H9 (cell line): ENCODE measurements around the gene RALGDS. TPM values are rescaled to one million over a fixed set of nuclear protein-coding genes. Genes with fewer than 3 reads are reported as not detected.
A peak's percentile ranks its signal among the peaks of the same experiment; 100 is the strongest.

Experiments used
- DNase-seq: peaks from one replicate; pipeline ENCODE4 v3.0.0-alpha.2; 2017
- H2AFZ ChIP-seq: one replicate; pipeline ENCODE4 v1.6.1; 2013; ENCODE audit warnings: mild to moderate bottlenecking, low read length, control low read depth, moderate library complexity
- H2AK5ac ChIP-seq: 2 replicates; pipeline ENCODE4 v1.6.1; 2013; ENCODE audit warnings: low read length, control low read depth, mixed read lengths; ENCODE audit not compliant: insufficient read length
- H2BK120ac ChIP-seq: one replicate; pipeline ENCODE4 v1.6.1; 2013; ENCODE audit warnings: low read depth, mild to moderate bottlenecking, low read length, control low read depth, inconsistent platforms; ENCODE audit not compliant: poor library complexity, severe bottlenecking
- H2BK12ac ChIP-seq: 2 replicates; pipeline ENCODE4 v1.6.1; 2013; ENCODE audit warnings: low read length, control low read depth, mixed read lengths, low read depth; ENCODE audit not compliant: insufficient read length
- H2BK15ac ChIP-seq: 2 replicates; pipeline ENCODE4 v1.6.1; 2013; ENCODE audit warnings: low read depth, low read length, control low read depth
- H2BK20ac ChIP-seq: one replicate; pipeline ENCODE4 v1.6.1; 2013; ENCODE audit warnings: low read depth, mild to moderate bottlenecking, low read length, control low read depth, inconsistent platforms; ENCODE audit not compliant: poor library complexity, severe bottlenecking
- H2BK5ac ChIP-seq: 2 replicates; pipeline ENCODE4 v1.6.1; 2013; ENCODE audit warnings: low read length, control low read depth, mixed read lengths; ENCODE audit not compliant: insufficient read length
- H3K14ac ChIP-seq: 2 replicates; pipeline ENCODE4 v1.6.1; 2013; ENCODE audit warnings: low read length, control low read depth; ENCODE audit not compliant: insufficient read depth
- H3K18ac ChIP-seq: 2 replicates; pipeline ENCODE4 v1.6.1; 2013; ENCODE audit warnings: low read depth, mild to moderate bottlenecking, mixed read lengths, low read length, control low read depth; ENCODE audit not compliant: insufficient read length
- H3K23ac ChIP-seq: 2 replicates; pipeline ENCODE4 v1.6.1; 2013; ENCODE audit warnings: low read length, control low read depth, mixed read lengths, low read depth; ENCODE audit not compliant: insufficient read length
- H3K23me2 ChIP-seq: 2 replicates; pipeline ENCODE4 v1.6.1; 2013; ENCODE audit warnings: low read depth, mild to moderate bottlenecking, mixed read lengths, low read length, control low read depth; ENCODE audit not compliant: insufficient read length, poor library complexity, severe bottlenecking
- H3K27ac ChIP-seq: 2 replicates; pipeline ENCODE4 v1.5.1; 2013; ENCODE audit warnings: low read length, control low read depth, mixed read lengths, low read depth; ENCODE audit not compliant: insufficient read length
- H3K27me3 ChIP-seq: 2 replicates; pipeline ENCODE4 v1.6.1; 2013; ENCODE audit warnings: low read length, control low read depth, inconsistent platforms; ENCODE audit not compliant: insufficient read depth
- H3K4ac ChIP-seq: 2 replicates; pipeline ENCODE4 v1.6.1; 2013; ENCODE audit warnings: low read depth, mild to moderate bottlenecking, control low read depth, inconsistent platforms, low read length, moderate library complexity
- H3K4me1 ChIP-seq: 2 replicates; pipeline ENCODE4 v1.6.1; 2013; ENCODE audit warnings: low read length, control low read depth, inconsistent platforms; ENCODE audit not compliant: insufficient read depth
- H3K4me2 ChIP-seq: 2 replicates; pipeline ENCODE4 v1.6.1; 2013; ENCODE audit warnings: low read length, control low read depth, mixed read lengths; ENCODE audit not compliant: insufficient read length, insufficient read depth
- H3K56ac ChIP-seq: 2 replicates; pipeline ENCODE4 v1.6.1; 2013; ENCODE audit warnings: low read depth, mild to moderate bottlenecking, mixed read lengths, low read length, control low read depth; ENCODE audit not compliant: insufficient read length
- H3K79me1 ChIP-seq: 2 replicates; pipeline ENCODE4 v1.6.1; 2013; ENCODE audit warnings: low read depth, mild to moderate bottlenecking, moderate library complexity, low read length, control low read depth, inconsistent platforms; ENCODE audit not compliant: insufficient read depth, poor library complexity, severe bottlenecking
- H3K79me2 ChIP-seq: 2 replicates; pipeline ENCODE4 v1.6.1; 2013; ENCODE audit warnings: low read length, control low read depth, inconsistent platforms; ENCODE audit not compliant: insufficient read depth
- H3K9ac ChIP-seq: 2 replicates; pipeline ENCODE4 v1.6.1; 2013; ENCODE audit warnings: low read length, control low read depth, mixed read lengths; ENCODE audit not compliant: insufficient read length; ENCODE audit errors: extremely low read depth
- H3K9me3 ChIP-seq: one replicate; pipeline ENCODE4 v1.6.1; 2013; ENCODE audit warnings: low read depth, low read length, inconsistent platforms; ENCODE audit not compliant: control insufficient read depth
- H3T11ph ChIP-seq: one replicate; pipeline ENCODE4 v1.6.1; 2013; ENCODE audit warnings: mild to moderate bottlenecking, low read length, control low read depth, inconsistent platforms
- H4K20me1 ChIP-seq: one replicate; pipeline ENCODE4 v1.6.1; 2013; ENCODE audit not compliant: control insufficient read depth, insufficient read length, insufficient read depth
- H4K5ac ChIP-seq: 2 replicates; pipeline ENCODE4 v1.6.1; 2013; ENCODE audit warnings: low read depth, mild to moderate bottlenecking, mixed read lengths, low read length, control low read depth; ENCODE audit not compliant: insufficient read length
- H4K8ac ChIP-seq: replicated peaks from 2 replicates; pipeline ENCODE4 v1.6.1; 2013; ENCODE audit warnings: low read length, control low read depth, mixed read lengths, low read depth; ENCODE audit not compliant: insufficient read length
- H4K91ac ChIP-seq: 2 replicates; pipeline ENCODE4 v1.6.1; 2013; ENCODE audit warnings: low read depth, mild to moderate bottlenecking, moderate library complexity, mixed read lengths, low read length, control low read depth; ENCODE audit not compliant: insufficient read length
- H3K27ac Mint-ChIP-seq, 3 experiments: 2 replicates in 2 of 3; 3 replicates in 1 of 3; pipeline ENCODE4 v1.8.0; 2020 to 2021; ENCODE audit warnings: mixed read lengths in 3 of 3, mild to moderate bottlenecking in 1 of 3, moderate library complexity in 1 of 3
- H3K27me3 Mint-ChIP-seq: 2 replicates; pipeline ENCODE4 v1.8.0; 2021; ENCODE audit warnings: low read depth, mild to moderate bottlenecking, moderate library complexity, mixed read lengths
- H3K36me3 Mint-ChIP-seq, 3 experiments: 2 replicates in 2 of 3; 3 replicates in 1 of 3; pipeline ENCODE4 v1.8.0; 2020 to 2021; ENCODE audit warnings: low read depth in 3 of 3, mixed read lengths in 3 of 3; ENCODE audit not compliant: insufficient read depth in 1 of 3
- H3K4me1 Mint-ChIP-seq, 2 experiments: 2 replicates each; pipeline ENCODE4 v1.8.0; 2020; ENCODE audit warnings: mixed read lengths in 2 of 2
- H3K4me3 Mint-ChIP-seq, 2 experiments: 2 replicates in 1 of 2; 3 replicates in 1 of 2; pipeline ENCODE4 v1.8.0; 2020 to 2021; ENCODE audit warnings: mild to moderate bottlenecking in 2 of 2, mixed read lengths in 2 of 2, moderate library complexity in 1 of 2
- H3K9me3 Mint-ChIP-seq, 2 experiments: 2 replicates in 1 of 2; 3 replicates in 1 of 2; pipeline ENCODE4 v1.8.0; 2020; ENCODE audit warnings: mild to moderate bottlenecking in 2 of 2, mixed read lengths in 2 of 2, moderate library complexity in 1 of 2
- WGBS: extraction: QIAGEN DNeasy Blood & Tissue Kit; methylation state at CpG from one replicate; pipeline ENCODE4 v1.1.7; 2013; ENCODE audit warnings: missing lambda C conversion rate, low lambda C conversion rate, mixed read lengths; ENCODE audit not compliant: insufficient read length; ENCODE audit errors: extremely low coverage; 5-methylcytosine and 5-hydroxymethylcytosine counted together
- total RNA-seq: library from RNA; stranded (reverse); gene quantifications from 2 replicates; pipeline ENCODE4 v1.2.1, GENCODE V29; 2021
- TF ChIP-seq, protein P1 (sequence below): fragments of 200-600 bp; sonication (generic); conservative IDR thresholded peaks from 3 replicates; pipeline ENCODE4 v1.8.0; 2021; ENCODE audit warnings: antibody characterized with exemption, mild to moderate bottlenecking

RALGDS gene
- total RNA-seq, 1 experiment from 2014 or later, result 21.3 TPM

GRCh38 chr9:133119846-133120500 is 1.1 kb downstream of the RALGDS start:
- no peak overlapping the region for H2BK20ac ChIP-seq
- no peak overlapping the region for H3K9ac ChIP-seq
- Mint-ChIP-seq H3K27ac (no peak overlapping the region), H3K4me3 (peak overlapping the region; percentile 64 to 83), H3K4me1 (peaks cover 9 to 29% of the 10 kb centered on the region in 2 experiments), H3K27me3 (peaks cover 52% of the 10 kb centered on the region), H3K36me3 (no peaks in the 10 kb centered on the region; a peak in 1 of 7 replicates), H3K9me3 (no peaks in the 10 kb centered on the region)
- H3K4me1 ChIP-seq, result peaks cover 3% of the 10 kb centered on the region; the same call in 1 of the 2 replicates
- H3K23me2 ChIP-seq, result peaks cover 9% of the 10 kb centered on the region
- no peaks in the 10 kb centered on the region for H3K79me2 ChIP-seq
- no peak overlapping the region for H4K5ac ChIP-seq
- H3K14ac ChIP-seq, result no peak overlapping the region
- no peak overlapping the region for H2BK15ac ChIP-seq
- no peak overlapping the region for H2BK5ac ChIP-seq
- H3K4me2 ChIP-seq, result peak overlapping the region; percentile 58
- H2AFZ ChIP-seq, result no peak overlapping the region
- no peak overlapping the region for H2BK120ac ChIP-seq
- no peak overlapping the region for H3K56ac ChIP-seq
- H4K91ac ChIP-seq, result no peak overlapping the region
- no peaks in the 10 kb centered on the region for H3K9me3 ChIP-seq
- no peak overlapping the region for H3T11ph ChIP-seq
- H4K20me1 ChIP-seq, result peaks cover 8% of the 10 kb centered on the region
- H3K4ac ChIP-seq, result no peak overlapping the region
- WGBS, result no CpG with 5 or more reads among the region's 21 CpGs
- TF ChIP-seq, protein P1, sequence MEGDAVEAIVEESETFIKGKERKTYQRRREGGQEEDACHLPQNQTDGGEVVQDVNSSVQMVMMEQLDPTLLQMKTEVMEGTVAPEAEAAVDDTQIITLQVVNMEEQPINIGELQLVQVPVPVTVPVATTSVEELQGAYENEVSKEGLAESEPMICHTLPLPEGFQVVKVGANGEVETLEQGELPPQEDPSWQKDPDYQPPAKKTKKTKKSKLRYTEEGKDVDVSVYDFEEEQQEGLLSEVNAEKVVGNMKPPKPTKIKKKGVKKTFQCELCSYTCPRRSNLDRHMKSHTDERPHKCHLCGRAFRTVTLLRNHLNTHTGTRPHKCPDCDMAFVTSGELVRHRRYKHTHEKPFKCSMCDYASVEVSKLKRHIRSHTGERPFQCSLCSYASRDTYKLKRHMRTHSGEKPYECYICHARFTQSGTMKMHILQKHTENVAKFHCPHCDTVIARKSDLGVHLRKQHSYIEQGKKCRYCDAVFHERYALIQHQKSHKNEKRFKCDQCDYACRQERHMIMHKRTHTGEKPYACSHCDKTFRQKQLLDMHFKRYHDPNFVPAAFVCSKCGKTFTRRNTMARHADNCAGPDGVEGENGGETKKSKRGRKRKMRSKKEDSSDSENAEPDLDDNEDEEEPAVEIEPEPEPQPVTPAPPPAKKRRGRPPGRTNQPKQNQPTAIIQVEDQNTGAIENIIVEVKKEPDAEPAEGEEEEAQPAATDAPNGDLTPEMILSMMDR, result no peak
- peaks cover 8% of the 10 kb centered on the region; the same call in 1 of the 2 replicates for H3K27me3 ChIP-seq
- no peaks in the 10 kb centered on the region for H3K79me1 ChIP-seq
- no peak overlapping the region for H3K27ac ChIP-seq
- no peak overlapping the region for H4K8ac ChIP-seq
- H3K23ac ChIP-seq, result no peak overlapping the region
- no peak for DNase-seq
- no peak overlapping the region for H3K18ac ChIP-seq
- no peak overlapping the region for H2AK5ac ChIP-seq
- no peak overlapping the region for H2BK12ac ChIP-seq
